GM21360 (cell line): Measurements from ENCODE around the gene AGBL4.

Source experiments
- ATAC-seq: cut with Tn5 transposase; IDR thresholded peaks from one replicate; pipeline ENCODE4 v1.9.1; 2021; ENCODE audit warnings: mild to moderate bottlenecking, moderate library complexity; ENCODE audit not compliant: unreplicated experiment

AGBL4 gene

GRCh38 chr1:48784301-48784700 is 1239.5 kb downstream of the AGBL4 start:
- no peak for ATAC-seq

GRCh38 chr1:48777219-48777895 is 1246.4 kb downstream of the AGBL4 start:
- no peak for ATAC-seq

- ATAC-seq: no peak
These were observed 1247.1 kb downstream of the AGBL4 start, which contains the start of gene BEND5 for GRCh38 chr1:48776393-48777218. Gene BEND5 (minus strand): TSS chr1:48776891. CDS start chr1:48776831, 60 bp downstream.

- ATAC-seq: no peak
These were observed 1247.8 kb downstream of the AGBL4 start for GRCh38 chr1:48775831-48776392.

- ATAC-seq: peak; percentile 69
These were observed 1250.6 kb downstream of the AGBL4 start for GRCh38 chr1:48773133-48773532.

GRCh38 chr1:48772211-48772610 is 1251.5 kb downstream of the AGBL4 start:
- no peak for ATAC-seq

- ATAC-seq: no peak
These were observed 1252.2 kb downstream of the AGBL4 start for GRCh38 chr1:48771561-48771960.

GRCh38 chr1:48767975-48768510 is 1255.7 kb downstream of the AGBL4 start:
- no peak for ATAC-seq

- ATAC-seq: no peak
These were observed 1258.4 kb downstream of the AGBL4 start for GRCh38 chr1:48765335-48765734.

GRCh38 chr1:48761986-48762385 is 1261.8 kb downstream of the AGBL4 start:
- ATAC-seq: no peak

GRCh38 chr1:48761411-48761810 is 1262.3 kb downstream of the AGBL4 start:
- no peak for ATAC-seq

- ATAC-seq: no peak
These were observed 1262.9 kb downstream of the AGBL4 start for GRCh38 chr1:48760857-48761256.

GRCh38 chr1:48758976-48759375 is 1264.8 kb downstream of the AGBL4 start:
- ATAC-seq: no peak

GRCh38 chr1:48757363-48757762 is 1266.4 kb downstream of the AGBL4 start:
- no peak for ATAC-seq

- no peak for ATAC-seq
These were observed 1267.0 kb downstream of the AGBL4 start for GRCh38 chr1:48756683-48757316.

GRCh38 chr1:48753293-48753692 is 1270.5 kb downstream of the AGBL4 start:
- no peak for ATAC-seq

GRCh38 chr1:48750109-48750508 is 1273.6 kb downstream of the AGBL4 start:
- ATAC-seq: peak; percentile 98

GRCh38 chr1:48749068-48749467 is 1274.7 kb downstream of the AGBL4 start:
- no peak for ATAC-seq

GRCh38 chr1:48746906-48747305 is 1276.8 kb downstream of the AGBL4 start:
- ATAC-seq: no peak

GRCh38 chr1:48744032-48744431 is 1279.7 kb downstream of the AGBL4 start:
- no peak for ATAC-seq

GRCh38 chr1:48743480-48743879 is 1280.3 kb downstream of the AGBL4 start:
- ATAC-seq: no peak
